ENCODE measurements around the gene ZNF831. TPM values are rescaled to one million over a fixed set of nuclear protein-coding genes. Genes with fewer than 3 reads are reported as not detected.

The ZNF831 gene
- total RNA-seq, 2 experiments from 2014 or later: 5.4 to 5.8 TPM

- ChIA-PET POLR2A (no interaction called here), CTCF (no interaction called here)
Observed at GRCh38 chr20:59301343-59302007, 137.9 kb downstream of the ZNF831 start.

- ChIA-PET CTCF (no interaction called here), POLR2A (no interaction called here)
Observed at GRCh38 chr20:59305908-59306655, 142.5 kb downstream of the ZNF831 start.

- ChIA-PET CTCF (no interaction called here), POLR2A (no interaction called here)
Observed at GRCh38 chr20:59307270-59307669, 143.6 kb downstream of the ZNF831 start.

Other genes starting within 250 kb of the ZNF831 start
- 100 to 1,000 TPM in 1 of 2 experiments, 10 to 100 TPM in 1; 94.5 to 103 TPM for gene NELFCD, start 182.6 kb upstream of the ZNF831 start, total RNA-seq
- 10 to 100 TPM; 31.0 to 31.2 TPM for gene CTSZ, start 156.6 kb upstream of the ZNF831 start, total RNA-seq
- gene TUBB1, start 144.4 kb upstream of the ZNF831 start, total RNA-seq: not detected
- 10 to 100 TPM; 86.9 to 97.9 TPM for gene ATP5F1E, start 131.5 kb upstream of the ZNF831 start, total RNA-seq
- gene PRELID3B, start 121.0 kb upstream of the ZNF831 start, total RNA-seq: 100 to 1,000 TPM; 148 to 154 TPM
- gene EDN3, start 136.8 kb downstream of the ZNF831 start, total RNA-seq: not detected